GM12874 (cell line): Measurements from ENCODE around the gene MMP14.

ENCODE experiments used
- TF ChIP-seq, protein P1 (sequence below): IDR thresholded peaks from 2 replicates; pipeline ENCODE4 v1.5.1; 2011; ENCODE audit warnings: low read depth, mild to moderate bottlenecking, control low read depth, low read length, moderate library complexity; ENCODE audit not compliant: insufficient read depth

The MMP14 gene

GRCh38 chr14:22887990-22888378, 51.6 kb downstream of the MMP14 start:
- TF ChIP-seq, protein P1, sequence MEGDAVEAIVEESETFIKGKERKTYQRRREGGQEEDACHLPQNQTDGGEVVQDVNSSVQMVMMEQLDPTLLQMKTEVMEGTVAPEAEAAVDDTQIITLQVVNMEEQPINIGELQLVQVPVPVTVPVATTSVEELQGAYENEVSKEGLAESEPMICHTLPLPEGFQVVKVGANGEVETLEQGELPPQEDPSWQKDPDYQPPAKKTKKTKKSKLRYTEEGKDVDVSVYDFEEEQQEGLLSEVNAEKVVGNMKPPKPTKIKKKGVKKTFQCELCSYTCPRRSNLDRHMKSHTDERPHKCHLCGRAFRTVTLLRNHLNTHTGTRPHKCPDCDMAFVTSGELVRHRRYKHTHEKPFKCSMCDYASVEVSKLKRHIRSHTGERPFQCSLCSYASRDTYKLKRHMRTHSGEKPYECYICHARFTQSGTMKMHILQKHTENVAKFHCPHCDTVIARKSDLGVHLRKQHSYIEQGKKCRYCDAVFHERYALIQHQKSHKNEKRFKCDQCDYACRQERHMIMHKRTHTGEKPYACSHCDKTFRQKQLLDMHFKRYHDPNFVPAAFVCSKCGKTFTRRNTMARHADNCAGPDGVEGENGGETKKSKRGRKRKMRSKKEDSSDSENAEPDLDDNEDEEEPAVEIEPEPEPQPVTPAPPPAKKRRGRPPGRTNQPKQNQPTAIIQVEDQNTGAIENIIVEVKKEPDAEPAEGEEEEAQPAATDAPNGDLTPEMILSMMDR, result no peak

GRCh38 chr14:22888662-22889061, 52.3 kb downstream of the MMP14 start:
- TF ChIP-seq, protein P1, result no peak

GRCh38 chr14:22890416-22890815, 54.0 kb downstream of the MMP14 start:
- TF ChIP-seq, protein P1, result no peak

- TF ChIP-seq, protein P1, result no peak
These were observed 56.1 kb downstream of the MMP14 start for GRCh38 chr14:22892488-22892887.

DNA sequence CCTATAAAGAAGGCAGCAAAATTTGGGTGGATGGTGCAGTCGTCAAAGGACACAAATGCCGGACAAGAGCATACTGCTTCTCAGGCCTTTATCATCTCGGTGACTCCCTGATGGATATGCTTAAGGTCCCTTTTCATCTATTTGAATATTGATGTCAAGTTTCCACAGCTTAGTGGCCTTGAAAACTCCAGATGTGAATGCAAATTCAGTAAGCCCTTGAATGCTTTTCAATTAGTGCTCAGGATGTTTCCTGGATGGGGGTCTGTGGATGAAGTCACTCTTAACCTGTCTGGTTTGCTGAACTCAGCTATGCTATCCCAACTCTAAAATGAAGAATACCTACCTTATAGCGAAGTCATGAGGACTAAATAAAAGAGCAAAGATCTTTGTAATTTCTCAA, 57.3 kb downstream of the MMP14 start:
- TF ChIP-seq, protein P1, result no peak

- TF ChIP-seq, protein P1, result no peak
These were observed 59.0 kb downstream of the MMP14 start for GRCh38 chr14:22895402-22895801.

- TF ChIP-seq, protein P1, result no peak
These were observed 60.0 kb downstream of the MMP14 start for GRCh38 chr14:22896356-22896755.

- TF ChIP-seq, protein P1, result no peak
These were observed 60.4 kb downstream of the MMP14 start for GRCh38 chr14:22896760-22897159.
